Large intestine (tissue), 12 donors: ENCODE data around the gene ARHGEF12. TPM values are rescaled to one million over a fixed set of nuclear protein-coding genes. Genes with fewer than 3 reads are reported as not detected.

ENCODE experiments used
- DNase-seq, 2 donors: peaks; one replicate each; pipeline versions ENCODE4 v3.0.0 to v3.0.0-alpha.2; 2013
- H3K27ac ChIP-seq: one replicate; pipeline ENCODE4 v1.5.1; 2013; ENCODE audit warnings: low read length
- H3K27me3 ChIP-seq: 2 replicates; pipeline ENCODE4 v1.6.1; 2013; ENCODE audit warnings: low read length; ENCODE audit not compliant: control insufficient read depth, insufficient read depth
- H3K36me3 ChIP-seq: 2 replicates; pipeline ENCODE4 v1.6.1; 2013; ENCODE audit warnings: low read length; ENCODE audit not compliant: control insufficient read depth, insufficient read depth
- H3K4me1 ChIP-seq: one replicate; pipeline ENCODE4 v1.6.1; 2013; ENCODE audit warnings: low read length; ENCODE audit not compliant: control insufficient read depth, insufficient read depth
- H3K4me3 ChIP-seq: one replicate; pipeline ENCODE4 v1.5.1; 2013; ENCODE audit warnings: low read length
- H3K9me3 ChIP-seq: one replicate; pipeline ENCODE4 v1.6.1; 2013; ENCODE audit warnings: mild to moderate bottlenecking, low read depth, low read length, moderate library complexity; ENCODE audit not compliant: control insufficient read depth
- WGBS: methylation state at CpG from one replicate; pipeline ENCODE4 v1.1.5; 2013; ENCODE audit warnings: low lambda C conversion rate; ENCODE audit not compliant: insufficient coverage; 5-methylcytosine and 5-hydroxymethylcytosine counted together
- long read RNA-seq, 11 donors: transcript quantifications; one replicate each; lab custom pipeline, GENCODE V29; 2026
- polyA plus RNA-seq: library from polyadenylated mRNA; unstranded; fragments of 120-200 nt; gene quantifications from one replicate; pipeline ENCODE4 v1.2.1, GENCODE V29; 2013

ARHGEF12 gene
- 54.9 TPM for polyA plus RNA-seq
- long read RNA-seq, donor 1: 0 reads
- long read RNA-seq, donor 2, full-length matches to known transcripts: 1 of 1 reads
- long read RNA-seq, donor 2, partial matches to known transcripts: 0 of 1 reads
- long read RNA-seq, donor 2, other reads (novel, unspliced or antisense): 0 of 1 reads
- long read RNA-seq, donor 3: 0 reads
- long read RNA-seq, donor 4: 0 reads
- long read RNA-seq, donor 5: 0 reads
- long read RNA-seq, donor 6, full-length matches to known transcripts: 2 of 2 reads
- long read RNA-seq, donor 6, partial matches to known transcripts: 0 of 2 reads
- long read RNA-seq, donor 6, other reads (novel, unspliced or antisense): 0 of 2 reads
- long read RNA-seq, donor 7, full-length matches to known transcripts: 2 of 2 reads
- long read RNA-seq, donor 7, partial matches to known transcripts: 0 of 2 reads
- long read RNA-seq, donor 7, other reads (novel, unspliced or antisense): 0 of 2 reads
- long read RNA-seq, donor 8, partial matches to known transcripts: 0 of 1 reads
- long read RNA-seq, donor 8, other reads (novel, unspliced or antisense): 0 of 1 reads
- long read RNA-seq, donor 9: 0 reads
- long read RNA-seq, donor 10, partial matches to known transcripts: 0 of 1 reads
- long read RNA-seq, donor 10, other reads (novel, unspliced or antisense): 0 of 1 reads
- long read RNA-seq, donor 11, full-length matches to known transcripts: 1 of 1 reads
- long read RNA-seq, donor 11, partial matches to known transcripts: 0 of 1 reads
- long read RNA-seq, donor 11, other reads (novel, unspliced or antisense): 0 of 1 reads

GRCh38 chr11:120335908-120336640, at the start of gene ARHGEF12:
Gene ARHGEF12 (plus strand): TSS chr11:120336413. CDS start chr11:120337244, 831 bp downstream.
- whole genome bisulfite sequencing: no CpG with 5 or more reads among the region's 92 CpGs
- Histone ChIP-seq H3K27me3 (no peaks in the 10 kb centered on the region), H3K4me1 (peaks cover 14% of the 10 kb centered on the region), H3K36me3 (no peaks in the 10 kb centered on the region), H3K27ac (peak within 1 kb of the TSS; percentile 84), H3K9me3 (no peaks in the 10 kb centered on the region), H3K4me3 (peak within 1 kb of the TSS; percentile 92)
- DNase-seq: peak; percentile 97 to 99

- H3K27me3 ChIP-seq: no peaks in the 10 kb centered on the region
- DNase-seq: no peak
- H3K4me1 ChIP-seq: peaks cover 1% of the 10 kb centered on the region
- WGBS: no CpG with 5 or more reads among the region's 2 CpGs
- no peak overlapping the region for H3K4me3 ChIP-seq
- H3K9me3 ChIP-seq: no peaks in the 10 kb centered on the region
- no peaks in the 10 kb centered on the region for H3K36me3 ChIP-seq
- H3K27ac ChIP-seq: no peak overlapping the region
Measured at GRCh38 chr11:120288021-120288420, 48.2 kb upstream of the ARHGEF12 start.

GRCh38 chr11:120289426-120289825, 46.8 kb upstream of the ARHGEF12 start:
- Histone ChIP-seq H3K9me3 (no peaks in the 10 kb centered on the region), H3K27me3 (no peaks in the 10 kb centered on the region), H3K4me3 (no peak overlapping the region), H3K36me3 (no peaks in the 10 kb centered on the region), H3K27ac (no peak overlapping the region), H3K4me1 (peaks cover 2% of the 10 kb centered on the region)
- 92% methylated on average over 7 of the region's 9 CpGs for WGBS
- DNase-seq: no peak

- Histone ChIP-seq H3K27me3 (no peaks in the 10 kb centered on the region), H3K9me3 (no peaks in the 10 kb centered on the region), H3K4me3 (no peak overlapping the region), H3K27ac (no peak overlapping the region), H3K36me3 (no peaks in the 10 kb centered on the region), H3K4me1 (peaks cover 8% of the 10 kb centered on the region)
- 0% methylated on average over 1 of the region's 3 CpGs for WGBS
- peak in 1 of 2 donors; percentile 55 for DNase-seq
Measured at GRCh38 chr11:120290956-120291355, 45.3 kb upstream of the ARHGEF12 start.

- no peaks in the 10 kb centered on the region for H3K9me3 ChIP-seq
- DNase-seq: peak in 1 of 2 donors; percentile 28
- H3K4me3 ChIP-seq: no peak overlapping the region
- H3K4me1 ChIP-seq: peaks cover 8% of the 10 kb centered on the region
- no peaks in the 10 kb centered on the region for H3K27me3 ChIP-seq
- WGBS: no CpG with 5 or more reads among the region's 5 CpGs
- no peak overlapping the region for H3K27ac ChIP-seq
- H3K36me3 ChIP-seq: no peaks in the 10 kb centered on the region
Measured at GRCh38 chr11:120293038-120293800, 43.0 kb upstream of the ARHGEF12 start.

GRCh38 chr11:120294096-120294495, 42.1 kb upstream of the ARHGEF12 start:
- Histone ChIP-seq H3K36me3 (no peaks in the 10 kb centered on the region), H3K9me3 (no peaks in the 10 kb centered on the region), H3K27me3 (no peaks in the 10 kb centered on the region), H3K4me1 (peaks cover 8% of the 10 kb centered on the region), H3K27ac (no peak overlapping the region), H3K4me3 (no peak overlapping the region)
- no CpG with 5 or more reads among the region's 5 CpGs for WGBS
- no peak for DNase-seq

GRCh38 chr11:120295099-120295498, 41.1 kb upstream of the ARHGEF12 start:
- Histone ChIP-seq H3K4me1 (peaks cover 11% of the 10 kb centered on the region), H3K4me3 (no peak overlapping the region), H3K27me3 (no peaks in the 10 kb centered on the region), H3K36me3 (no peaks in the 10 kb centered on the region), H3K9me3 (no peaks in the 10 kb centered on the region), H3K27ac (peak overlapping the region; percentile 42)
- peak; percentile 42 to 74 for DNase-seq
- WGBS: no CpG with 5 or more reads among the region's 4 CpGs

GRCh38 chr11:120296554-120296953, 39.7 kb upstream of the ARHGEF12 start:
- no peak overlapping the region for H3K4me3 ChIP-seq
- H3K4me1 ChIP-seq: peaks cover 11% of the 10 kb centered on the region
- 100% methylated on average over 1 of the region's 5 CpGs for WGBS
- no peaks in the 10 kb centered on the region for H3K9me3 ChIP-seq
- no peak overlapping the region for H3K27ac ChIP-seq
- no peaks in the 10 kb centered on the region for H3K36me3 ChIP-seq
- no peak for DNase-seq
- no peaks in the 10 kb centered on the region for H3K27me3 ChIP-seq

GRCh38 chr11:120298461-120298860, 37.8 kb upstream of the ARHGEF12 start:
- H3K4me3 ChIP-seq: no peak overlapping the region
- DNase-seq: no peak
- no peaks in the 10 kb centered on the region for H3K27me3 ChIP-seq
- H3K27ac ChIP-seq: no peak overlapping the region
- H3K36me3 ChIP-seq: no peaks in the 10 kb centered on the region
- no CpG with 5 or more reads among the region's 5 CpGs for WGBS
- H3K9me3 ChIP-seq: no peaks in the 10 kb centered on the region
- peaks cover 13% of the 10 kb centered on the region for H3K4me1 ChIP-seq
